Gastroesophageal sphincter (tissue), 3 donors: ENCODE measurements around the gene KIFC3.

Source experiments
- EP300 ChIP-seq: sonication (generic); formaldehyde crosslinking; IDR thresholded peaks from one replicate; pipeline ENCODE4 v1.6.1; 2017; ENCODE audit warnings: antibody characterized with exemption, mild to moderate bottlenecking
- POLR2A ChIP-seq, 2 donors: fragments of 450-650 bp; IDR thresholded peaks; one replicate each; pipeline ENCODE4 v1.6.1; 2017; ENCODE audit warnings: antibody characterized with exemption in 2 of 2, mild to moderate bottlenecking in 2 of 2, moderate library complexity in 1 of 2
- TF ChIP-seq, protein P1 (sequence below), 4 experiments: fragments of 200-600 bp in 2 of 4; fragments of 450-650 bp in 2 of 4; sonication (generic) in 1 of 4; IDR thresholded peaks; one replicate each; pipeline ENCODE4 v1.5.1; 2017 to 2019; ENCODE audit warnings: antibody characterized with exemption in 4 of 4, mild to moderate bottlenecking in 2 of 4, moderate library complexity in 2 of 4

DNA sequence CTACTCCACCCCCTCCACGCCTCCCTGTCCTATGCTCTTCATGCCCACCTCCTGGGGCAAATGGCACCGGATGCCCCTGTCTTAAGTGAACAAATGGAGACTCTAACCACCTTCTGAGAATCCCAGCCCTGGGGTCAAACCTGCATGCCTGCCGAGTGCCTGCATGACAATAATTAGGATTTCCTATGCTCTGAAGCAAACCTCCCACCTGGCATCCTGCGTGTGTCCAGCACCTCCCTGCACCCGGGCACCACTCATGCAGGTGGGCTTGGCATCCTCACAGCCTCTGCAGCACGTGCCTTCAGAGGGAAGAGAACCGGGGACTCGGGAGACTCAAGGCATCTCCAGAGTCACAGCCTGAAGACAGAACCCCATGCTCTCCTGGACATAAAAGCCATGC lies 11.2 kb upstream of the KIFC3 start:
- TF ChIP-seq, protein P1, sequence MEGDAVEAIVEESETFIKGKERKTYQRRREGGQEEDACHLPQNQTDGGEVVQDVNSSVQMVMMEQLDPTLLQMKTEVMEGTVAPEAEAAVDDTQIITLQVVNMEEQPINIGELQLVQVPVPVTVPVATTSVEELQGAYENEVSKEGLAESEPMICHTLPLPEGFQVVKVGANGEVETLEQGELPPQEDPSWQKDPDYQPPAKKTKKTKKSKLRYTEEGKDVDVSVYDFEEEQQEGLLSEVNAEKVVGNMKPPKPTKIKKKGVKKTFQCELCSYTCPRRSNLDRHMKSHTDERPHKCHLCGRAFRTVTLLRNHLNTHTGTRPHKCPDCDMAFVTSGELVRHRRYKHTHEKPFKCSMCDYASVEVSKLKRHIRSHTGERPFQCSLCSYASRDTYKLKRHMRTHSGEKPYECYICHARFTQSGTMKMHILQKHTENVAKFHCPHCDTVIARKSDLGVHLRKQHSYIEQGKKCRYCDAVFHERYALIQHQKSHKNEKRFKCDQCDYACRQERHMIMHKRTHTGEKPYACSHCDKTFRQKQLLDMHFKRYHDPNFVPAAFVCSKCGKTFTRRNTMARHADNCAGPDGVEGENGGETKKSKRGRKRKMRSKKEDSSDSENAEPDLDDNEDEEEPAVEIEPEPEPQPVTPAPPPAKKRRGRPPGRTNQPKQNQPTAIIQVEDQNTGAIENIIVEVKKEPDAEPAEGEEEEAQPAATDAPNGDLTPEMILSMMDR (IDR thresholded peaks at IDR 0.05): no peak
- TF ChIP-seq EP300 (no peak), POLR2A (IDR thresholded peaks at IDR 0.05) (no peak)
